HG03039 (cell line): ENCODE measurements around the gene ARL17A.
"Not testable (repeated sequence)": the region's sequence is repeated elsewhere in the genome, so short reads cannot be mapped to it uniquely, and the experiment has no call there.

ENCODE experiments used
- ATAC-seq: cut with Tn5 transposase; IDR thresholded peaks from one replicate; pipeline ENCODE4 v1.9.1; 2021; ENCODE audit warnings: mild to moderate bottlenecking, moderate library complexity; ENCODE audit not compliant: unreplicated experiment

Gene ARL17A

GRCh38 chr17:46579083-46580075 lies at the start of gene ARL17A:
TSS of gene ARL17A (minus strand) at chr17:46579691. CDS start at chr17:46576322, 3,369 bp downstream.
- ATAC-seq: peak; percentile 80

GRCh38 chr17:46628753-46629436 lies 49.4 kb upstream of the ARL17A start:
- not testable (repeated sequence) for ATAC-seq

- not testable (repeated sequence) for ATAC-seq
These were observed 48.0 kb upstream of the ARL17A start for GRCh38 chr17:46627452-46627851.

- not testable (repeated sequence) for ATAC-seq
These were observed 45.2 kb upstream of the ARL17A start for GRCh38 chr17:46624726-46625125.

GRCh38 chr17:46623790-46624189 lies 44.3 kb upstream of the ARL17A start:
- ATAC-seq: not testable (repeated sequence)

- ATAC-seq: not testable (repeated sequence)
These were observed 39.5 kb upstream of the ARL17A start for GRCh38 chr17:46618975-46619374.

GRCh38 chr17:46617121-46617520 lies 37.6 kb upstream of the ARL17A start:
- ATAC-seq: not testable (repeated sequence)

- not testable (repeated sequence) for ATAC-seq
These were observed 34.4 kb upstream of the ARL17A start for GRCh38 chr17:46613876-46614275.

GRCh38 chr17:46611304-46611703 lies 31.8 kb upstream of the ARL17A start:
- ATAC-seq: not testable (repeated sequence)

- peak; percentile 67 for ATAC-seq
These were observed 23.6 kb upstream of the ARL17A start for GRCh38 chr17:46603125-46603524.

GRCh38 chr17:46600767-46601166 lies 21.3 kb upstream of the ARL17A start:
- not testable (repeated sequence) for ATAC-seq

GRCh38 chr17:46598344-46598931 lies 18.9 kb upstream of the ARL17A start:
- not testable (repeated sequence) for ATAC-seq

GRCh38 chr17:46591332-46591731 lies 11.8 kb upstream of the ARL17A start:
- not testable (repeated sequence) for ATAC-seq

- peak; percentile 79 for ATAC-seq
These were observed 11.0 kb upstream of the ARL17A start, which contains the start of gene NSF for GRCh38 chr17:46590157-46591146. TSS of gene NSF (plus strand) at chr17:46590669. CDS start at chr17:46590776, 107 bp downstream.

- ATAC-seq: not testable (repeated sequence)
These were observed 6.0 kb upstream of the ARL17A start for GRCh38 chr17:46585444-46585843.

- ATAC-seq: not testable (repeated sequence)
These were observed 591 bp upstream of the ARL17A start for GRCh38 chr17:46580082-46580481.

- ATAC-seq: not testable (repeated sequence)
These were observed 7.7 kb downstream of the ARL17A start for GRCh38 chr17:46571796-46572195.

- ATAC-seq: not testable (repeated sequence)
These were observed 12.5 kb downstream of the ARL17A start for GRCh38 chr17:46566980-46567379.

GRCh38 chr17:46566284-46566683 lies 13.2 kb downstream of the ARL17A start:
- ATAC-seq: not testable (repeated sequence)

GRCh38 chr17:46560048-46560447 lies 19.4 kb downstream of the ARL17A start:
- ATAC-seq: not testable (repeated sequence)
